Left ventricle myocardium inferior (tissue), 1 donor: ENCODE data around the gene NR2C2. TPM values are rescaled to one million over a fixed set of nuclear protein-coding genes. Genes with fewer than 3 reads are reported as not detected.

Source experiments
- DNase-seq: peaks from one replicate; pipeline ENCODE4 v3.0.0-alpha.2; 2020
- H3K27ac ChIP-seq: fragments of 200-600 bp; replicated peaks from 2 replicates; pipeline ENCODE4 v1.8.0; 2021
- H3K27me3 ChIP-seq: fragments of 200-600 bp; 2 replicates; pipeline ENCODE4 v1.8.0; 2021; ENCODE audit warnings: low read depth
- H3K36me3 ChIP-seq: fragments of 200-600 bp; 2 replicates; pipeline ENCODE4 v1.8.0; 2021
- H3K4me1 ChIP-seq: fragments of 200-600 bp; 2 replicates; pipeline ENCODE4 v1.8.0; 2021
- H3K4me3 ChIP-seq: fragments of 200-600 bp; 2 replicates; pipeline ENCODE4 v1.8.0; 2021; ENCODE audit warnings: mild to moderate bottlenecking, moderate library complexity
- H3K9me3 ChIP-seq: fragments of 200-600 bp; replicated peaks from 2 replicates; pipeline ENCODE4 v1.8.0; 2021
- CTCF ChIP-seq: fragments of 200-600 bp; IDR thresholded peaks from 2 replicates; pipeline ENCODE4 v1.8.0; 2021; ENCODE audit warnings: antibody characterized with exemption, mild to moderate bottlenecking, borderline replicate concordance
- intact Hi-C: fragments of 100-400 bp; cut with micrococcal nuclease; formaldehyde crosslinking; loops from one replicate; pipeline ENCODE4 v1.11.0; 2022
- total RNA-seq: library from RNA; stranded (reverse); fragmentation: NEBNext Ultra II Directional; extraction: Animal tissue kit (Norgen Biotek cat#: 25700); gene quantifications from one replicate; pipeline ENCODE4 v1.2.1, GENCODE V29; 2021
- donor health status: DM: no; HTN: yes; CAD: no; lungs with severe emphysema.

NR2C2 gene
- total RNA-seq, 1 donor from 2014 or later, result 27.4 TPM

- no peak for TF ChIP-seq CTCF
- intact Hi-C loops, result no loop called here
- H3K4me1 ChIP-seq, result peaks cover 52% of the 10 kb centered on the region
- no peaks in the 10 kb centered on the region for H3K9me3 ChIP-seq
- no peaks in the 10 kb centered on the region for H3K27me3 ChIP-seq
- DNase-seq, result no peak
- peak overlapping the region; percentile 85 for H3K4me3 ChIP-seq
- H3K27ac ChIP-seq, result peak overlapping the region; percentile 96
- peaks cover 15% of the 10 kb centered on the region for H3K36me3 ChIP-seq
Measured at GRCh38 chr3:14949126-14949525, 1.7 kb downstream of the NR2C2 start.

GRCh38 chr3:14950274-14950673 is 2.9 kb downstream of the NR2C2 start:
- TF ChIP-seq CTCF, result no peak
- no peak overlapping the region for H3K4me3 ChIP-seq
- H3K9me3 ChIP-seq, result no peaks in the 10 kb centered on the region
- intact Hi-C loops, result no loop called here
- peaks cover 4% of the 10 kb centered on the region for H3K36me3 ChIP-seq
- peaks cover 45% of the 10 kb centered on the region for H3K4me1 ChIP-seq
- H3K27me3 ChIP-seq, result no peaks in the 10 kb centered on the region
- no peak overlapping the region for H3K27ac ChIP-seq
- DNase-seq, result no peak

- H3K4me3 ChIP-seq, result no peak overlapping the region
- no peak overlapping the region for H3K27ac ChIP-seq
- H3K27me3 ChIP-seq, result no peaks in the 10 kb centered on the region
- no peak for DNase-seq
- intact Hi-C loops, result no loop called here
- peaks cover 14% of the 10 kb centered on the region for H3K36me3 ChIP-seq
- peaks cover 32% of the 10 kb centered on the region for H3K4me1 ChIP-seq
- TF ChIP-seq CTCF, result no peak
- no peaks in the 10 kb centered on the region for H3K9me3 ChIP-seq
Measured at GRCh38 chr3:14957153-14957552, 9.8 kb downstream of the NR2C2 start.

GRCh38 chr3:14957925-14958324 is 10.5 kb downstream of the NR2C2 start:
- no peak for DNase-seq
- intact Hi-C loops, result no loop called here
- Histone ChIP-seq H3K27me3 (no peaks in the 10 kb centered on the region), H3K4me3 (no peak overlapping the region), H3K4me1 (peaks cover 32% of the 10 kb centered on the region), H3K36me3 (peaks cover 18% of the 10 kb centered on the region), H3K27ac (no peak overlapping the region), H3K9me3 (no peaks in the 10 kb centered on the region)
- TF ChIP-seq CTCF, result no peak

- TF ChIP-seq CTCF, result no peak
- Histone ChIP-seq H3K27ac (no peak overlapping the region), H3K36me3 (peaks cover 18% of the 10 kb centered on the region), H3K4me1 (peaks cover 32% of the 10 kb centered on the region), H3K27me3 (no peaks in the 10 kb centered on the region), H3K9me3 (no peaks in the 10 kb centered on the region), H3K4me3 (no peak overlapping the region)
- intact Hi-C loops, result no loop called here
- no peak for DNase-seq
Measured at GRCh38 chr3:14959359-14959943, 12.1 kb downstream of the NR2C2 start.
